Left forelimb (tissue), 1 donor: ENCODE measurements around the gene RRM1.
"Not testable (repeated sequence)": the region's sequence is repeated elsewhere in the genome, so short reads cannot be mapped to it uniquely, and the experiment has no call there.

Experiments
- DNase-seq: peaks from one replicate; pipeline ENCODE4 v3.0.0-alpha.2; 2018; ENCODE audit warnings: low spot score

Gene RRM1

DNA sequence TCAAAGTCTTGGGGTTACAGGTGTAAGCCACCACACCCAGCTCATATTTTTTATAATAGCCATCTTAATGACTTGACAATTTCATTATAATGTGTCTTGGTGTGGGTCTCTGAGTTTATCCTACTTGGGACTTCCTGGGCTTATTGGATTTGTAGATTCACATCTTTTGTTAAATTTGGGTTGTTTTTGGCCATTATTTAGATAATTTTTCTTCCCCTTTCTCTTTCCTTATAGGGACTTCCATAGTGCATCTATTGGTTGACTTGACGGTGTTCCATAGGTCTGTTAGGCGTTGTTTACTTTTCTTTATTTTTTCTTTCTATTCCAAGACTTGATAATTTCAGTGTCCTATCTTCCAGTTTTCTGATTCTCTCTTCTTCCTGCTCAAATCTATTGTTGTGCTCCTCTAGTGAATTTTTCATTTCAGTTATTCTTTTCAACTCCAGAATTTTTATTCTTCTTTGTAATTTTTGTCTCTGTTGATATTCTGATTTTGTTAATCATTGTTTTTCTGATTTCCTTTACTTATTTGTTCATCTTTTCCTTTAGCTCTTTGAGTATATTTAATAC is 45.6 kb downstream of the RRM1 start:
- DNase-seq: no peak

DNA sequence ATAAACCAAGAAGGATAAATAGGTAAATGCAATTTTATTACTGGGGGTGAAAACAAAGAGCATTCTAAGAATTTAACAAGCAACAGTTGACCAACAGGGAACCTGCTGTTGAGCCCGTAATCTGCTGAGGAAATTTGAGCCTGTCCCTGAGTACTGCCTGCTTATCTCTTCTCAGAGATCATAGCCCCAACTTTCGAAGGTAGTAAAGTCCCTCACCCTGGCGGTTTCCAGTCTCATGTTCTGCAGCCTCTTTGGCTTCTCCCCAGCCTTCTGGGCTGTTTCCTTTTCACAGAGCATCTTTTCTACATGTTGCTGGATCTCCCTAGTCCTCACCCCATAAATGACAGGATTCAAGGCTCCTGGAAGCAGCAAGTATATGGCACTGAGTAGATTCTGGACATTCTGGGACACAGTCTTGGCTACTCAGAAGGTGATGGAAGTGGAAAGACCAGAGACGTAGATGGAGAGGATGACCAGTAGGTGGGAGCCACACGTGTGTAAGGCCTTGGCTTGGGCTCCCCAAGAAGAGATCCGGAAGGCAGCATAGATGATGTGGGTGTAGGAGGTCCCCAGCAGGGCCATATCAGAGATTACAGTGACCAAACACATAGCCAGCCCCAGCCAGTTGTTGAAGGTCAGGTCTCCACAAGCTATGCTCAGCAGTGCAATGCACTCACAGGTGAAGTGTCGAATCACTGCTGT is 51.6 kb downstream of the RRM1 start:
- no peak for DNase-seq

DNA sequence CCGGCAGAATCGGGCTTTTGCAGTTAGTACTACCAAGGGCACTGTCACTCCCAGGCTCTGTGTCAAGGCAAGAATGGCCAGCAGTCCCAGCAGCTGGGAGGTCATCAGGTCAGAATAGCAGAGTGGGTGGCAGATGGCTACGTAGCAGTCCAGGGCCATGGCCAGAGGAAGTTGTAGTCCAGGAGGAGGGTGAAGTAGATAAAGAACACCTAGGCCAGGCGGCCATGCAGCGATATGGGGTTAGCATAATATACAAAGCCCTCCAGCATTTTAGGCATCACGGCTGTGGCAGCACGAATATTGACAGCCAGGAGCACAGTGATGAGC is 52.1 kb downstream of the RRM1 start:
- no peak for DNase-seq

DNA sequence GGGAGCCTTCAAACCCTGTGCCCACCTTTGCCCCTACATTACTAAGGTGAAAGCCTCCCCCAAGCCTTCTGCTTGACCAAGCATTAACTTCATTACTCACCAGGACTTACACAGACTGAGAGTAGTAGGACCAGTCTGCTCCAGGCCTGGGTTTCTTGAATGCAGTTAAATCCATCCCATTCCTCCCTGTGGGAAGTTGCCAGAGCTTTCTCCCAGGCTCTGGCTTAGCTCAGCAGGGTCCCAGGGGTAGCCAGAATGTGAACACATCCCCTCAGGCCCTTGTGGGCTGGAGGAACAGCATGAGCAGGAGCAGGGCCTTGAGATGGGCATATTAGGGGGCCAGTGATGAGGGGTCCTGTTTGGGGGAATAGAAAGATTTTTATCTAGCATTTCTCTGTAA is 59.9 kb downstream of the RRM1 start:
- DNase-seq: no peak

DNA sequence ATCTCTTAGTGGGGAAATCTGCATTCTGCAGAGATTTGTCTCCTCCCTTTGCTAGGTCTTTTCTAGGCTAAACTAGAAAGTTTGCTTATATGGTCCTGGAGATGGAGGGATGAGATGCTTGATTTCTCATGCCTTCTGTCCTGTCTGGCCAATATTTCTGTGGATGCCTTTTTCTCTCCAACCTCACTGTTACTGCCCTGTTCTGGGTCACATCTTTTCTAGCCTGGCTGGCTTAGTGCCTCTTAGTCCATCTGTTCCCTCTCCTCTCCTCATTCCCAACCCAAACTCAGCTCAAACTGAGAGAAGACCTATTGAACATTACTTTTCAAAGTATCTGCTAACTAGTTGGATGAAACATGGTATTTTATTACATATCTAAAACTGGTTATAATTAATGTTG is 62.0 kb downstream of the RRM1 start:
- DNase-seq: no peak

DNA sequence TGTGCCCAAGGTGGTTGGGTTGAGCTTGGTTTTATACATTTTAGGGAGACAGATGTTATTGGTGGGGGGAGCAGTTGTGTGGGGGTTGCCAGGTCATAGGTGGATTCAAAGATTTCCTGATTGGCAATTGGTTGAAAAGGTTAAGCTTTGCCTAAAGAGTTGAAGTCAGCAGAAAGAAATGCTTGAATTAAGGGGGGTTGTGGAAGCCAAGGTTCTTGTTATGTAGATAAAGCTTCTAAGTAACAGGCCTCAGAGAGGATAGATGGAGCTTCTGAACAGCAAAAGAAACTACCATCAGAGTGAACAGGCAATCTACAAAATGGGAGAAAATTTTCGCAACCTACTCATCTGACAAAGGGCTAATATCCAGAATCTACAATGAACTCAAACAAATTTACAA is 64.2 kb downstream of the RRM1 start:
- not testable (repeated sequence) for DNase-seq

DNA sequence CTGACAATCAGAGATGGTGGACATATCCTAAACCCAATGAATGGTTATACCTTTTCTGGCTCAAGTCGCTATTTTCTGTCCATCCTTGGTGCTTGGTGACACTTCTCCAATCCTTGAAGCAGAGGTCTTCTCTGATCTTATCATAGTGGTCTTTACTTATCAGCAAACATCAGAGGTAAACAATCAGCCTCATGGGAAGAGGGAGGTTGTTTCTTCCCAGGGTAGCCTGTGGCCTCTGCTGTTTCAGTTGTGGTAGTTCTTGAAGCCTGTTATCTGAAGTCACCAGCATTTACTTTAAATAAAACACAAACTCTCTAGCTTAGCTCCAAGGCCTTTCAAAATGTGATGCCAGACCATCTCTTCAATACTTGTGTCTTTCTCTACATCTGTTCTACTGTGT is 66.7 kb downstream of the RRM1 start:
- DNase-seq: no peak

DNA sequence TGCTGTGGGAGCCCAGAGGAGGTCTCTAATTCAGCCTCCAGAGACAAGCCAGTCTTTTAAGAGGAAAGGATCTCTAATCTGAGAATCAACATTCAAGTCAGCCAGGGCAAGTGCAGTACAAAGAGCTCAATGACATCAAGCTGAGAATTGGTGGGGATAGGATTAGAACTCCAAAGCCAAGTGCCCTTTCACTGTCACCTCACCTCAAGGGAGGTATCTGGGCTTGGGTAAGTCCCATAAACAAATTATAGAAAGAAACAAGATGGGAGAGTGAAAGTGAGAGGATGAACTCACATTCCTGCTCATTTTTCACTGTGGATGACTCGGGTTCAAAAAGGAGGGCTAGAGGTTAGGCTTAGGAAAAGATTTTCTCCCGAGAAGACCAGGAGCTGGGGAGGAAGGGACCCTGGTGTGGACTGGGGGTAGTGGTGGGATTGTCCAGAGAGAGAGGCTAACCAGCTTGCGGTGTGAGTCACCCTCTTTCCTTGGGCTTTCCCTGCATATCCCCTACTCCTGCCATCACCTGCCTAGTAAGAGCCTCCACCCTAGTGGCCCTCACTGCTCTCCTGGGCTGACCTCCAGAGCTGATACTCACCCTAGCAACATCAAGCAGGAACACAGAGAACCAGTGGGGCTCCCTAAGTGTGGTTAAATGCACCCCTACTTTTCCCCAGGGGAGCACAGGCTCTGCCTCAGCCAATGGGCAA is 70.4 kb downstream of the RRM1 start:
- DNase-seq: no peak

DNA sequence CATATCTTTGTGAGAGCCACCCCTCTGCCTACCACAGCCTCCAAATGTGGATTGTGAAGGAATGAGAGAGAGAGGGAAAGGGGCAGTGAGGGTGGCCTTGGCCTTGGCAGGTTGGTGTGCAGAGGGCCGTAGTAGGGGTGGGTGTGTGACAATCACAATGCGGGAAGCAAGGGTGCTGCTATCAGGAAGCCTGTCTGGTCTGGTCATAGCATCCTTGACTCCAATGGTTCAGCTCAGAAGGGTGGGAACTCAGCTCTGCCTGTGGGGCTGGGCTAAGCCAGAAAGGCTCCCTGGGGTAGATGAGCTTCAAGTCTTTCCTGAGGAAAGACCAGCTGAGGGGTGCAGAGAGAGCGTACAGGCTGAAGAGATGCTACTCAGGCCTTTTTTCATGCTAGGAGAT is 72.7 kb downstream of the RRM1 start:
- no peak for DNase-seq

DNA sequence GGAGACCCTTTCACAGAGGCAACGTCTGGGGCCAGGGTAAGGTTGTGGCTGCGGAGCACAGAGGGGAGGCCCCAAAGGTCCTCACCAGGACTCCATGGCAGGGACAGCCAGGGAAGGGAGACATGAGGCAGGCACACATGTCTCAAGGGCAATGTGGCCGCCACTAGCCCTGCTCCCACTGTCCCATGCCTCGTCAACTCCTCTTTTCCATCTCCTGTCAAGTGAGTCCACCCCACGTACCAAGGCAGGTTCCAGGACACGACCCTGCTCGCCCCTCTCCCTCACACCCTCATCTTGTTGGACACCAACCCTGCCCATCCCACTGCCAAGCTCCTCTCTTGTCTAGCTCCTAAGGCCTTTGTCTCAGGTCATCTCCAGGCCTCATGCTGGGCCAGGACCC is 73.2 kb downstream of the RRM1 start:
- DNase-seq: no peak

DNA sequence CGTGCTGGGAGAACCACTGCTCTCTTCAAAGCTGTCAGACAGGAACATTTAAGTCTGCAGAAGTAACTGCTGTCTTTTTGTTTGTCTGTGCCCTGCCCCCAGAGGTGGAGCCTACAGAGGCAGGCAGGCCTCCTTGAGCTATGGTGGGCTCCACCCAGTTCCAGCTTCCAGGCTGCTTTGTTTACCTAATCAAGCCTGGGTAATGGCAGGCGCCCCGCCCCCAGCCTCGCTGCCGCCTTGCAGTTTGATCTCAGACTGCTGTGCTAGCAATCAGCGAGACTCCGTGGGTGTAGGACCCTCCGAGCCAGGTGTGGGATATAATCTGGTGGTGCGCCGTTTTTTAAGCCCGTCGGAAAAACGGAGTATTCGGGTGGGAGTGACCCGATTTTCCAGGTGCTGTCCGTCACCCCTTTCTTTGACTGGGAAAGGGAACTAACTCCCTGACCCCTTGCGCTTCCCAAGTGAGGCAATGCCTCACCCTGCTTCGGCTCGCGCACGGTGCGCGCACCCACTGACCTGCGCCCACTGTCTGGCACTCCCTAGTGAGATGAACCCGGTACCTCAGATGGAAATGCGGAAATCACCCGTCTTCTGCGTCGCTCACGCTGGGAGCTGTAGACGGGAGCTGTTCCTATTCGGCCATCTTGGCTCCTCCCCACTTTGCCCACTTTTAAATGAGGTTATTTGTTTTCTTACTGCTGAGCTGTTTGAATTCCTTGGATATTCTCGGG is 81.2 kb downstream of the RRM1 start:
- DNase-seq: not testable (repeated sequence)

DNA sequence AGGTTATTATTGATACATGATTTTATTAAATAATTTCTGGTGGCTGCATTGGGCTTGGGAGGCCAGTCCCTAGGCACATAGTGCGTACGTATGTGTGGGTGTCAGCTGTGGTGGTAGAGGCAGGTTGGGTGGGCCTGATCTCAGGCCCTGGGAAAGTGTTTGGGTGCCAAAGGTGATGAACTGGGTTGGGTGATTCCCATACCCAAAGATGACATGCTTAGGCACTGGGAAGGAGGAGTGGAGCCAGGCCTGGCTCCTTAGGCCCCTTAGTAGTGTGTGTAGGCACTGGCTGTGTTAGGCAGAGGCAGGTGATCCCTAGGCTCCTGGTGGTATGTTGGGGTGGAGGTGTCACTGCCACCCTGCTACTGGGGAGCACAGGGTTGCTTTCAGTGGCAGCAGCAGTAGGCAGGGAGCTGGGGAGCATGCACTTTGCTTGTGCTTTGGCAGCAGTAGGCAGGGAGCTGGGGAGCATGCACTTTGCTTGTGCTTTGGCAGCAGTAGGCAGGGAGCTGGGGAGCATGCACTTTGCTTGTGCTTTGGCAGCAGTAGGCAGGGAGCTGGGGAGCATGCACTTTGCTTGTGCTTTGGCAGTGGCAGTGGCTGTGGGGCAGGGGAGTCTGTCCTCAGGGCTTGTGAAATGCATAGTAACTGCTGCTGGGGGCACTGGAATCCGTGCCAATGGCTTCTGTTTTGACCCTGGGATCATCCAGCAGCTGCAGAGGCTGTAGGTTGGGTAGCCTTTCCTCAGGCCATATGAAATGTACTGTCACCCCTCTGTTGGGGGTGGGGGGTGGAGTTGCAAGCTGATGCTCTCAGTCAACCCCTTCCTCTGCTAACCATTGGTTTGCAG is 84.4 kb downstream of the RRM1 start:
- no peak for DNase-seq

DNA sequence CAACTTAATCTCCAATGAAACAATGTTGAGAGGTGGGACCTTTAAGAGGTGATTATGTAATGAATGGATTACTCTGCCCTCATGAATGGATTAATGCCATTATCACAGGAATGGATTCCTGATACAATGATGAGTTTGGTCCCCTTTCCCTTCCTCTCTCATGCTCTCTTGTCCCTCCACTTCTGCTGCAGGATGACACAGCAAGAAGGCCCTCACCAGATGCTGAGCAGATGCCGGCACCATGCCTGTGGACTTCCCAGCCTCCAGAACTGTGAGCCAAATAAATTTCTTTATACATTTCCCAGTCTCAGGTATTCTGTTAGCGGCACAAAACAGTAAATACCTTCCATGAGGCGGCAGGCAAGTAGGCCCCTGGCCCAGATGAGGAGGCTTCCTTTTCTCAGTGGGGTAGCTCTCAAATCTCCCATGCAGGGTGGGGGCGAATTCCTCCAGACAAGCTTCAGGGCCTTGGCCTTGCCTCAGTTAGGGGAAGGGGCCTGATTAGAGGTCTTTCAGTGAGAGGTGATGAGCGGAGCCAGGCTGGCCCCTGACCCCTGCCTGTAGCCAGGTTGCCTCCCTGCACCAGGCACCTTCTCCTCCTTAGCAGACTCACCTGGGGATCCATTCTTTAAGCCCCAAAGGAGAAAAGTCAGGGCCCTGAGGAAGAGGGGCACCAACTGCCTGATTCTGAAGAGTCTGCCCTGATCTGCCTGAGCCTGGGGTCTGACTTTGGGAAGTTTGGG is 86.0 kb downstream of the RRM1 start:
- DNase-seq: no peak

DNA sequence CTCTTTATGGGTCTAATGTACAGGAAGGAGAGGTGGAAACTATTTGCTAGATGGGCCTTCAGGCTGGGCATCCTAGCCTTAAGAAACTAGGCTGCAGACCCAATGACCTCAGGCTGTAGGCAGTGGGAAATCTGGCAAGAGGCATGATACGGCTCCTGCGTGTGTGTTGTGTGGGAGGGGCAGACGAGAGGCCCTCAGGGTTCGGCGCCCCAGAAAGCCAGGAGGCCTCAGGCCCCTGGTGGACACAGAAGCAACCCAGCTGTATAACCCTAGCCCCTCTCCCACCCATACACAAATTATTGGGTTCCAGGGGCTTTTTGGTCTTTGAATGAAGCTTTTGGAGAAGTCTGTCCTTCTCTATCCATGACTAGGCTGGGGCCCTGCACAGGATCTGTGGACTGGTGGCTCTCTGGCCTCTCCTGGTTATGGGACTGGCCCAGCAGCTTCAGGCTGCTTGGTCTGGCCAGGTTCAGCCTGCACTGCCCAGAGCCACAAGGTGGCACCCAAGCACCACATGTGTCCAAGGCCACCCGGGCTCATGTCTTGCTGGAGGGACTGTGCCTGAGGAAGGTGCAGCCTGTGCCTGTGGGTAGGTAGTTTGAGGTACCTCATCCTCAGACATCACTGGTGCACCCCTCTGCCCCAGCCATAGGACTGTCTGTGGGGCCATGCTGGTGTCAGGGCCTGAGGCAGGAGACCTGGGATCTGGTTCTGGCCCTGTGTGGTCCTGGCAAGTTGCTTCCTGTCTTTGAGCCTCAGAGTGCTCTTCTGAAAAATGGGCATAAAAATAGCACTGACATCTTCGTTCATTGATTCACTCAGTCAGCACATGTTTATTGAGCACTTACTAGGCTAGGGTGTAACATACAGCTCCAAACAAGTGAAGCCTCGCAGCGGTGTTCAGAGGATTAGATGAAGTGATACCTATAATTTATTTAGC is 87.5 kb downstream of the RRM1 start:
- DNase-seq: no peak

DNA sequence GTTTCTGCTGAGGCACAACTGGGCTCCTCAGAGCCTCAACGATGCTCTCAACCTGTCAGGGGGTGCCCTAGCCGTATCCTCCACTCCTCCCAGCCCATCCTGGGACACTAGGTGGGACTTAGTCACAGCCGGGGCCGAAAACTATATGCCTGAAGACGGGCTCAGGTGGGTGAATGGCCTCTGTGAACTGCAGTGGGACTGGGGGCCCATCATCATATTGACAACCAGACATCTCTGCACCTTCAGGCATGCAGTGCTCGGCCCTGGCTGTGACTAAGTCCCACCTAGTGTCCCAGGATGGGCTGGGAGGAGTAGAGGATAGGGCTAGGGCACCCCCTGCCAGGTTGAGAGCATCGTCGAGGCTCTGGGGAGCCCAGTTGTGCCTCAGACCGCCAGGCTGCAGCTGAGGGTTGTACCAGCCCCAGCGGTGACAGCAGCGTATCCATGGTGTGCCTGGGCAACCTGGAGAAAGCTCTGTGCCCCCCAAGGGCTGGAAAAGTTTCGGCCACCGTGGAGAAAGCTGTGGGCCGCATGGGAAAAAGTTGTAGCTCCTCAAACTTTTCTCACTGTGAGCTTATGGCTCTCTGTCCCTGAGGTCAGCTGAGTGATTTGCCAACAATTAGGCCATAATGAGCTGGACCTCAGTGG is 88.9 kb downstream of the RRM1 start:
- no peak for DNase-seq

DNA sequence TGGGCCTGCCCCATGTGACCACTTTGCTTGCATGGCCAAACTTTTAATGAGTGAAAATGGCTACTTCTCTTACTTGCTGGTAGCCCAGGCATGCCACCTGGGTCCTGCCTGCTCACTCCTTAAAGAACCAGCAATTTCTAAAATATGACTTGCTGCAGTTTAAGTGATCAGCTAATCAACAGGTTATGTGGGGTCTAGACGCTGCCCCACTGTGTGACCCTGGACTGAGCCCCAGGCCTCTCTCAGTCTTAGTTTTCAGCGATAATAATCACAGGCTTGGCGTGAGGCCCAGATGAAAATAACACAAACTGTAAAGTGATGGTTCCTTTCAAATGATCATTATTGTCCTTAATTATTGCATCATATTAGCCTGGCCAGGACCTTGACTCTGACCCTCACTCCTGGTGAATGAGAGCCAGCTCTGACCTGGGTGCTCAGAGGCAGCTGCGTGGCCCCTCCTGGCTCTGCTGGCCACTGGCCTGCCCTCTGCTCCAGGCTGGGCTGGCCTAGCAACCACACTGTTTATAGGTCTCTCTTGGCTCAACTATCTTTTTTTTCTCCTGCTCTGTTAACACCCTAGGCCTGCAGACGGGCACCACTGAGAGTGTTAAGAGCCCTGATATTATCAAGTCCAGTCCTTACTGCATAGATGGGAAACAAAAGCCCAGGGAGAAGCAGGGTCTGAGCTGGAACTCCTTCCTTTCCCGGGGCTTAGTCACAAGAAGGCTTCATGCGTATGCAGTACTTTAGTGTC is 89.7 kb downstream of the RRM1 start:
- DNase-seq: no peak

DNA sequence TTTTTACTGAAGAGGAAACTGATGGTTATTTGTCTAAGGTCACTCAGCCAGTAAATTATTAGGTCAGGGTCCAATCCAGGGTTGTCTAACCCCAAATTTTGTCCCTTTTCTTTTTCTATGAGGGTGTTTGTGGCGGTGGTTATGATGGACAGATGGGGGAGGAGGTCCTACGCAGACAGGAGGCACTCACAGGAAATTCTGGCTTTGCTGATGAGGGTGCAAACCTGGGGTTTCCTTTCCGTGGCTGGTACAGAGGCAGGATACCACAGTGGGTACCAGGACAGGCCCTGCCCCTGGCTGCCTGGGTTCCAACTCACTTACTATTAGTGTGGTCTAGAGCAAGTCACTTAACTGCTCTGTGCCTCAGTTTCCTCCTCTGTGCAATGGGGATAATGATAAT is 91.0 kb downstream of the RRM1 start:
- DNase-seq: no peak

DNA sequence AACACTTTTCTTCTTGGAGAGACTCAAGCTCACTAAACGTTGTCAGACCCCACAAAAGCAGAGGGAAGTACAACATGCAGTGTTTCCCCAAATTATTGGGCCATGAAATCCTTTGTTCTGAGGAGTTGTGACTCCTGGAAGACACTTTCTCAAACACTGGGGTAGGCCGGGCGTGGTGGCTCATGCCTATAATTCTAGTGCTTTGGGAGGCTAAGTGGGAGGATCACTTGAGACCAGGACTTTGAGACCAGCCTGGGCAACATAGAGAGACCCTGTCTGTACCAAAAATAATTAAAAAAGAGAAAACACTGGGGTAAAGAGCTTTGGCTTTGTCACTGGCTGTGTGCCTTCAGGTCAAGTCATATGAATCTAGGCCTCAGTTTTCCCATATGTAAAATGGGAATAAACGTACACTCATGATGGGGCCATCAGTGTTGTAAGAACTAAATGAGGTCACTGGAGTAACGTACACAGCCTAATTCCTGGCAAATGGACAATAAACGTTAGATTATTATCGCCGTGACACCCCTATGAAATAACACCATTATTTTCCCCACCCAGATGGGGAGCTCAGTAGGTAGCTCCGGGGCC is 92.0 kb downstream of the RRM1 start:
- DNase-seq: no peak
